GM18498 (cell line): ENCODE results near the gene OS9.
A peak's percentile ranks its signal among the peaks of the same experiment; 100 is the strongest.

Experiments used
- ATAC-seq: cut with Tn5 transposase; IDR thresholded peaks from one replicate; pipeline ENCODE4 v1.9.1; 2021; ENCODE audit warnings: mild to moderate bottlenecking, moderate library complexity; ENCODE audit not compliant: unreplicated experiment

OS9 gene

DNA sequence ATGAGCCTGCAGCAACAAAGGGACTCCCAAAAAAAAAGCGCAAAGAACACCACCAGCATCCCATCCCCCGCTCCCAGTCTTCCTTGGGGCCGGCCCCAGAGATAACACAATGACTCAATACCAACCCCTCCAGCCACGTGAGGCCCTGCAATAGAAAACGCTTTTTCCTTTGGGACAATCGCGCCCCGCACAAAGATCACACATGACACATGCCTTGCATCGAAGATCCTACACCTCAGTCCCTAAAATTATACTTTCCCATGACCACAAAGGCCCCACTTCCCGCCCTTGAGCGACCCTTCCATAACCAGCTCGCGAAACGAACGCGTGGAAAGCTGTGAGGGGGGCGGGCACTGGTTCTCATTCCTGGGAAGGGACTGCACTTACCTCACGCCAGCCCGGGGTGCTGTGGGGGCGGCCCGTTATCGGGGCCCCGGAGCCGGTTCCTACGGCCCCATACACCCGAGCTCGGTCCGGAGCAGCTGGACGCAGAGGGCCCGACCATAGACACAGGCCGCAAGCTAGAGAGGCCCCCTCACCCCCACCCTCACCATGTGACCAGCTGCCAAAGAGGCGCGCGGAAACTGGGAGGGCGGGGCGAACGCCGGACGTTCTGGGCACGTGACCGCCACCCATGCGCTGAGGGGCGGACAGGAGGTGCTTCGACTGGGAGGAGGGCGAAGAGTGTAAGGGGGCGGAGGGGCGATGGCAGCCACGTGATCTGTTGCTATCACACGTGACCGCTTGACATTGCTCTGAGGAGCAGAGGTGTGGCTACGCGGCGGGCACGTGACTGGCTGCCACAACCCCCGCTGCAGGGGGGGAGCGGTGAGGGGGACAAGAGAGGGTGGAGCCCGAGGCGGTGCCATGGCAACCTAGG, 58.1 kb downstream of the OS9 start, which contains the start of gene CDK4:
Gene CDK4 (minus strand): TSS at position 523 of the 880 bp plus-strand sequence. CDS start 593 bp downstream, outside the sequence.
- ATAC-seq = peak; percentile 70

DNA sequence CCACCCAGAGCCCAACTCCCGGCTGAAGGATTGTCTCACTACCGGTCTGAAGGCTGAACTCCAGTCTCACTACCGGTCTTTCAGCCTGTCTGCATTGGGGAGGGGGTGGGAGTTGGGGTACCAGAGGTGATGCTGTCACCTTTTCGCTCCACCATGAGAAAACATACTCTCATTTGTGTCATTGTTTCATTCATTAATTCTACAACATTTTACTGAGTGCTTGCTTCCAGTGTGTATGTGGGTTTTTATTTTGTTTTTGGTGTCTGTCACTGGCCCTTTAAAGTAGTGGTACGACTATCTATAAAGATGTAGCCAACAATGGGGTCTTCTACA, 58.7 kb downstream of the OS9 start:
- no peak for ATAC-seq

DNA sequence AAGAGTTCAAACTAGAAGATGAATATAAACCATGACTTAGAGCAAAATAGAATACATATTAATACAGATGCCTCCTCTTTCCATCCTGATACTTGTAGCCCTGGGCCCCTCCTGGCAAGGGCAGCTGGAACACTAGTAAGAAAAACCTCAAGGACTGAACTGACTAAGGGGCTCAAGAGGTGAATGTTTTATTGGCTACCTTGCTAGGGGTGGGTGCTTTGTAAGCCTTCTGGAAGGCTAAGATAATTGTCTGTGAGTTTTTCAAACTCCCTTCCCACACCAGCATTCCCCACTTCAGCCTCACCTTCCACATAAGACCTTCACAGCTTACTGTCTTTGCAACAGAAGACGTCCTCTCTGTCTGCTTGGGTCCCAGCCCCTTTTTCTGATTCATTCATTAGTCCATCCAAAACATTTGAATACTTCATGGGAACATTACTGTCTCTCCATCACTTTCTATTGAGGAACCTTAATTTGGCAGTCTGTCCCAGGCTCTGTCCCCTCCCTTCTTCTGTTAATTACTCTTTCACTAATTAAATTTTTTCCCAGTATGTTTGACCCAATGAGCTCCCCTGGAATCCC, 59.9 kb downstream of the OS9 start:
- no peak for ATAC-seq

DNA sequence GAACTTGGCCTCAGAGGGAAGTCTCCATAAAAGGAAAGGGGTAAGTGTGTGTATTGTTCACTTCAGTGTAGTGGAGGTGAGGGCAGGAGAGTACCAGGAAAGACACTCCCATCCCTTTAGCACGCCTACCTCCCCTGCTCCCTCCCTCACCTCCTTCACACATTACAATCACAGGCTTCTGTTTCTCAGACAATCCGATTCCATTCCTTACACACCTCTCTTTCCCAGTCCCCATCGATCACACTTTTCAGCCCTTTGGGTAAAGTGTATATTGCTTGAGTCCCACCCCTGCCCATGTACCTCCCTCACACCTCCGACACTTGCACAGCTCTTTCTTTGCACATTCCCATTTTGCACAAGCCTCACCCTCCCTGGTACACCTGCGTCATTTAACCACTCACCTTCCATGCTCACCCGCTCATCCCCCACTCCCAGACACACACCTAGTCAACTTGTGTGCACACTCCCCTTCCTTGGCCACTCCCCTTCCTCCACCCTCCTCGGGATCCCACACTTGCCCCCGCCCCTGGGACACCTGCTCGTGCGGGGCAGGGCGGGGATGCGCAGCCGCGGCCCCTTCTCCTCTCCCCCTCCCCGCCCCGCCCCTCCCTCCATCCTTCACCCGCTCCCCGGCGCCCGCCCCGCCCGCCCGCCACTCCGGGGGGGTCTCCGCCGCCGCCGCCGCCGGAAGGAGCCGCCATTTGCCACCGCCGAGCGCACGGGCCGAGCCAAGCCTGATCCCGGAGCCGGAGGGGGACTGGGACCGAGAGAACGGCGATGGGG, 60.7 kb downstream of the OS9 start, which contains the start of gene MARCHF9:
Gene MARCHF9 (plus strand): TSS at position 693 of the 783 bp plus-strand sequence. CDS start 426 bp downstream, outside the sequence.
- ATAC-seq = peak; percentile 39

DNA sequence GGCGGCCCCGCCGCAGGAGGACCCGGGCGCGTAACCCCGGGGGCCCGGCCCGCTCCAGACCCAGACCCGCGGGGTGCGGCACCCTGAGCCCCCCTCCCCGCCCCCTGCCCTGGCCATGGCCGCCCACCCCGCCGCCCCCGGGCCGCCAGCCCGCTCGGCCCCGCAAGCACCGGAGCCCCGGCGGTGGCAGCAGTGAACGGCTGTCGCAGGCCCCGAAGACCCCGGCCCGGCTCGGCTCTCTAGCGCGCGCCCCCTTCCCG, 61.2 kb downstream of the OS9 start:
- no peak for ATAC-seq

DNA sequence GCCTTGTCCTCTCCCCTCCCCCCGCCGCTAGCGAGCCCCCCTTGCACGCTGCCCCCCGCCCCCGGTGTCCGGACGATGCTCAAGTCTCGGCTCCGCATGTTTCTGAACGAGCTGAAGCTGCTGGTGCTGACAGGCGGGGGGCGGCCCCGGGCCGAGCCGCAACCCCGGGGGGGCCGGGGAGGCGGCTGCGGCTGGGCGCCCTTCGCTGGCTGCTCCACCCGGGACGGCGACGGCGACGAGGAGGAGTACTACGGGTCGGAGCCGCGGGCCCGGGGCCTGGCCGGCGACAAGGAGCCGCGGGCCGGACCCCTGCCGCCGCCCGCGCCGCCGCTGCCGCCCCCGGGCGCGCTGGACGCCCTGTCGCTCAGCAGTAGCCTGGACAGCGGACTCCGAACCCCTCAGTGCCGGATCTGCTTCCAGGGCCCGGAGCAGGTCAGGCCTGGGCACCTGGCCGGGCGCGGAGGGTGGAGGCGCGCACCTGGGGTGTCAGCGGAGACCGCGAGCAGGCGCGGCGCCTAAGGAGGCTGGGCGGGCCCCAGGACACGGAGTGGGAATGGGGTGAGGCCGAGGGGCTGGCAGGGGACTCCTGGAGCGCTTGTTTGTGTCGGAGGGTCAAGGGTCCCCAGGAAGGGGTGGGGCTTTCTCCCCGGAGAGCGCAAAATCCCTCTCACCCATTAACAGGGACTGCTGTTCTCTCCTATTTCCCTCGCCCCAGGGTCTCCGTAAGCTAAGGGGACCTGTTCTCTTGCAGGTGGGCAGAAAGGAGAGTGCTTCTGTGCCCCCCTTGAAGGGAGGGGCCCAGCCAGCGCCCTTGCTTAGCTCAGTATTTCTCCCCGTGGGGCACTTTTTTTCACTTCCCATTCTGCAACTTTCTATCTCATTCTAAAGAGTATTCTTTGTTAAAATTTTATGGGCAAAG, 61.8 kb downstream of the OS9 start:
- no peak for ATAC-seq

DNA sequence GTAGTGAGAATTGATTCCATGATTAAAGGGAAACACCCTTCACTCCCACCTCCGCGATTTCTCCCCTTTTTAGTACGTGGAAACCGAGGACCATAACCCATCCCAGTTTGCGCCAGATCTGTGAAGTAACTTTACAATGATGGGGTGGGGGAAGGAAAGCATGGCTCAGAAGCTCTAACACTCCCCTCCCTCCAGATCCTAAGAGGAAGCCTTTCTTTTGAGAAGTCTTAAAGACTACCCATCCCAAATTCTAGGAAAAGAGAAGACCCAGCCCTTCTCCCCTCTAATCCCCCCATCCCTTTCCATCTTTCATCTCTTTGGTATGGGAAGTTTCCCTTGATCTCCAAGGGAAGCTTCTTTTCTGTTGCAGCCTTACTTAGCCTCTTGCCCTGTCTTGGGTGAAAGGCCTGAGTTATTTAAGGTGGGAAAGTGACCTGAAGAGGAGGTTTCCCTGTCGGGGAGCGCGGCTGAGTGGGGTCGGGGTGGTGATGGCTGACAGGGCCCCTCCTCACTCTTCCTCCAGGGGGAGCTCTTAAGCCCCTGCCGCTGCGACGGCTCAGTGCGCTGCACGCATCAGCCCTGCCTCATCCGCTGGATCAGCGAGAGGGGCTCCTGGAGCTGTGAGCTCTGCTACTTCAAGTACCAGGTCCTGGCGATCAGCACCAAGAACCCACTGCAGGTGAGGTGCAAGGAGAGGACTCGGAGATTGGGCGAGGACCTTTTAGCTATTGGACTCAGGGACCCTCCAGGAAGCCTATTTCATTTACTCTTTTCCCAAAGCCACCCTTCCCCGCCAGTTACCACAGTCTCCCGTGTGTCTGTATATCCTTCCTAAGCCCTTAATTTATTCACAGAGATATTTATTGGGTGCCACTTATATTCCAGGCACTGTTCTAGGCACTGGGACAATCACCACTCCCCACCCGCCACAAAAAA, 62.7 kb downstream of the OS9 start:
- no peak for ATAC-seq

DNA sequence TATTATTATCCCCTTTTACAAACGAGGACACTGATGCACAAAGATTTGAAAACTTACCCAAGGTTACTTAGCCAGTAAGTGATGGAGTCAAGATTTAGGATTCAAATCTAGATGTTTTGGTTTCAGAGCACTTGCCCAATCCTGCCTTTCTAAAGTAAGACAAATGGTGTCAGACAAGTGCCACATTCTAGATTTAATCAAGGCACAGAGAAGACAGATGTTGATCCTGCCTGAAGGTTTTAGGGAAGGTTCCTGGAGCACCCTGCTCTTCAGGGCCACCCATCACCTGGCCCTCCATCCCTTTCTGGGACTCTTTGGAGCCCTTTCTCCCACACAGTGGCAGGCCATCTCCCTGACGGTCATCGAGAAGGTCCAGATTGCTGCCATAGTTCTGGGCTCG, 63.8 kb downstream of the OS9 start:
- no peak for ATAC-seq

DNA sequence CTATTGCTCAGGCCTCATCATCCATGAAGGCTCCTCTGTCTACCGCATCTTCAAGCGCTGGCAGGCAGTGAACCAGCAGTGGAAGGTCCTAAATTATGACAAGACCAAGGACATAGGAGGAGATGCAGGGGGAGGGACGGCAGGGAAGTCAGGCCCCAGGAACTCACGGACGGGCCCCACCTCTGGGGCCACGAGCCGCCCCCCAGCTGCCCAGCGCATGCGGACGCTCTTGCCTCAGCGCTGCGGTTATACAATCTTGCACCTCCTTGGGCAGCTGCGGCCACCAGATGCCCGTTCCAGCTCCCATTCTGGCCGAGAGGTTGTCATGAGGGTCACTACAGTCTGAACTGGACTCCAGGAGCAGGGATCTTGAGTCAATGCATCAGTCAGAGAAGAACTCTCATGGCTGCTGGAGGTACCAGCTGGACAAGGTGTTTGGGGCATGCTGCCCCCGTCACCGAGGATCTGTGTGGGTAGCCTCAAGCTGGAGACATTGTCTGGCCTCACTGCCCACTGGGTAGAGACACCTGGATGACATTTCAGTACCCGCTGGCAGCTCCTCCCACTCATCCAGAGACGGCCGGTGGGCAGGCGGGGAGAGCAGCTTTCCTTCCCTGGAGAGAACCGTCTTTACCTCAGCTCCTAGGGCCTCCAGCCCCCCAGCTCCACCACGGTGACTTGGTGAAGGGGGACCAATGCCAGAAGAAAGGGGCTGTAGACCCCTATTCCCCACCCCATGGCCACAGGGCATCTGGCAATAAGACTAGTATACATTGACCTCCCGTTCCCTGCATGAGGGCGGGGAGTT, 64.8 kb downstream of the OS9 start:
- ATAC-seq = no peak

DNA sequence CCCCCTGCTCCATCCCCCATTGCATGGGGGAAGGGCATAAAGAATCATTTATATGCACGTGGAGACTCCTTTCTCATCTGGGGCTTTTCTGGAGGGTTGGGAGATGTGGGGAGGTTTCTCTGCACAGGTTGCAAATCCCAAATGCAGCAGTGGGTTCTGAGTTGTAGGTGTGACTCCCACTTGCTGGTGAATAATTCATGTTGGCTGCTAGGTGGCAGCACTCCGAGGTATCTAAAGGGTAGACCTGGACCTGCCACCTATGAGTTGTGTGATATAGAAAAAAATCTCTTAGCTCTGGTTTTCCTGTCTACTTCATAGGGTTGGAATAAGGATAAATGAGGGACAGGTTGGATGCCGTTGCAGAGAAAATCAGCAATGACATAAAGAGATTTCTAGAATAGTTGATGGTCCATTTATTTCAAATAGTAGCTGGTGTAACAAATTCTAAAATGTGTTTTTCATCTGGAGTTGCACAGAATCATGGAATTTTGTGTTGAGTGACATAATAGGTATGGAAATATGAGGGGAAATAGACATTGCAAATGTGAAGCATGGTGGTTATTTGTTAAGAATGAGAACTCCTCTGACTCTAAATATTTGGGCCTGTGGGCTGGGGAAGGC, 65.5 kb downstream of the OS9 start:
- ATAC-seq = no peak

DNA sequence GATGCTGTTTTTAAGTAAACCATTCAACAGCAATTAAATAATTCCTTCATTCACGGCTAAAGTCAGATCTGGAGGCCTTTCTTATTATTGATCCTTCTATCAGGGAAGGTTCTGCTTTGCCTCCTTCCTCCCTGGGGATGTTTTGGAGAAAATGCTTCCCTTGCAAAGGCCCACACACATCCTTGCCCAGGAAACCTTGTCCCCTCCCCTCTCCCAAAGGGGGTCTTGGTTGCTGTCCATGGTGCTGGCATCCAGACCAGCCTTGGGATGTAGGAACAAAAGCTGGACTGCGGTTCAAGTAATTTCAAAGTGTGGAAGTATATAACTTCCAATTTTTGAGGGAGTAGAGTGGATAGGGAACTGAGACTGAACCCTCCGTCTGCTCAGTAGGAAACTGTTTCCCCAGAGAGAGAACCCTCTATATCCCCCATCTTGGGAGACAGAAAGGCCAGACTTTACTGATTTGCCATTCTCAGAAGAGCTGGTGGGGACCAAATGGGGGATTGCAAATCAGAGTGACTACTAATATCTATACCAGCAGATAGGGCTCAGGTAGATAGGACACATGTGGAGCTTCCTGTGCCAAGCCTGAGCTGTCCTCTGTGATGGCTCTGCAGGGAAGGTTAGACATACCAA, 66.5 kb downstream of the OS9 start:
- ATAC-seq = no peak

DNA sequence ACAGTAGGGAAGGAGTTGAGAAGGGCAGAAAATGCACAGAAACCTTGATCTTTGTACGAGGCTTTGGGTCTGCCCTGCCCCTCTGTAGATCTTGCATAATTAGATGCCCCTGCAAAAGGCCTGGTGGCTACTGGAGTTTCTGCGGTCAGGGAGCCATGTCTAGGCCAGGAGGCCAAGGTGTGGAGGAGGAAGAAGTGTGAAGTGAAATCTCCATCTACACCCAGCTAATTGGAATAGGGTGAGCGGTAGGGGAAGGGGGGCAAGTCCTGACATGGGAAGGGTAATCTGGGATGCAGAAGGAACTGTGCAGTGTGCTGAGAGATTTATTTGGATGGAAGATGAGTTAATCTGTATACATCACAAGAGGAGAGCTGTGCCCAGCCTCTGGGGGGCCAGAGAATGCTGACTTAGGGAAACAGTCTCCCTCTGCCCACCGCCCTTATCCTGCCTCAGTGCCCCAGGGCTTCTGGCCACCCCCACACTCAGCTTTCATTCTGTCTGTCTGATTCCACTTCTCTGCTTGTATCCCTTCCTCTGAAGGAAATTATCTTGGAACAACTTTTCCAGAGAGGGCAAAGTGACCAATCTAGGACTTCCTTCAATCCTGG, 67.6 kb downstream of the OS9 start:
- no peak for ATAC-seq

DNA sequence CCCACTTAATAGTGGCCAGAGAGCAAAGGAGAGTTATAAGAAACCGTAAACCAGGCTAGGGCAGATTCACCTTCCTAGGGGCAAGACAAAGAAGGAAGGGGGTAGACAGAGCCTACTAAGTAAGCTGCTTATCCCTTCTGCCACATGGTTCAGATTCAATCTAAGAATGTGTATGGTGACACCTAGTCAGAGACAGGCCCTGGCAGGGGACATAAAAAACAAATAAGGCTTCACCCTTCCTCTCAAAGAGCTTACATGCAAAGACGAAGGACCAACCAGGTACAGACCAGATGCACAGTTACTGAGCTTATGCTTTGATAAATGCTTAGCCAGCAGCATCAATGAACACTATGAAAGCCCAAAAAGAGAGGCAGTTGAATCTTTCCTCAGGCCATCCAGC, 68.5 kb downstream of the OS9 start:
- ATAC-seq = no peak

DNA sequence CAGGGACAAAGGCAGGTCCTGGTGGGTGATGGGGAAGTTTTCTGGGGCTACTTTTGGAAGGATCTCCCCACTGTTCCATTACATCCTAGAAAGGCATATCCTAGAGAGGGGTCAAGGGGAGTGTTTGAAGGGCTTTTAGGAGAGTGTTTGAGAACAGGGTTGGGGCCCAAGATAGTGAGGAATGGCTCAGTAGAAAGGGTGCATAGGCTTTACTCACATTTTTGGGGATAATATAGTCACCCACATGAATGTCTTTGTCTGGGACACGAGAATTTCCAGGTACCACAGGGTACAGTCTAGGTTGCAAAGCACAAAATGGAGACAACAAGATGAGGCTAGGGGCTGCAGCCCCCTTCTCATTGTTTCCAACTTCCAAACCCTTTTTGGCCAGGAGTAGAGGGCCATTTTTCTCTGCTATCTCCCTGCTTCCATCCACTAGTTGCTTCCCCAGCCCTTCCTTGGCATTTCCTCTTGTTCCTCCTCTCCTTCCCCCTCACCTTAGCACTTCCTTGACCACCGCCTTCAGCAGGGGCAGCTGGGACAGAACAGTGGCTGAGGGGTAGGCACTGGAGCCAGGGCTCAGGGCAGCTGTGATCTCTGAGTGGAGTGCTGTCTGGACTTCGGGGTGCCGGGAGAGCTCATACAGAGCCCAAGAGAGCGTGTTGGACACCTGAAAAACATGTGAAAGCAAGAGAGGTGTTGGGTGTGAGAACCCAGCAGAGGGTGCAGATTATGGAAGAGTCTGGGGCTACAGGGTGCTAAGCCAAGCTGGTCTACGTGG, 70.1 kb downstream of the OS9 start:
- ATAC-seq = no peak

DNA sequence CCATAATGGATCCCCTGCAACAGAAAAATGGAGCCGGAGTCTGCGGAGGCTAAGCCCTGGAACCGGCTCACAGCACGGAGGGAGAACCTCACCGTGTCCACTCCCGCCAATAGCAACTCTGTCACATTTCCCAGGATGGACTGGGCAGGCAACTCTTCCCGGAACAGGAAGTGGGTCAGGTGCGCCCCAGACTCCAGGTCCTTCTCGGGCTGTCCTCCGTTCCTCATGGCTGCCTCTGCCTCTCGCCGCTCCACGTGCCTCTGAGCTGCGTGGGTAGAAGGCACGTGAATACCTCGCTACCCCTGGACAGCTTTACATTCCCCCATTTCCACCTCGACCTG, 70.7 kb downstream of the OS9 start:
- ATAC-seq = peak; percentile 15

DNA sequence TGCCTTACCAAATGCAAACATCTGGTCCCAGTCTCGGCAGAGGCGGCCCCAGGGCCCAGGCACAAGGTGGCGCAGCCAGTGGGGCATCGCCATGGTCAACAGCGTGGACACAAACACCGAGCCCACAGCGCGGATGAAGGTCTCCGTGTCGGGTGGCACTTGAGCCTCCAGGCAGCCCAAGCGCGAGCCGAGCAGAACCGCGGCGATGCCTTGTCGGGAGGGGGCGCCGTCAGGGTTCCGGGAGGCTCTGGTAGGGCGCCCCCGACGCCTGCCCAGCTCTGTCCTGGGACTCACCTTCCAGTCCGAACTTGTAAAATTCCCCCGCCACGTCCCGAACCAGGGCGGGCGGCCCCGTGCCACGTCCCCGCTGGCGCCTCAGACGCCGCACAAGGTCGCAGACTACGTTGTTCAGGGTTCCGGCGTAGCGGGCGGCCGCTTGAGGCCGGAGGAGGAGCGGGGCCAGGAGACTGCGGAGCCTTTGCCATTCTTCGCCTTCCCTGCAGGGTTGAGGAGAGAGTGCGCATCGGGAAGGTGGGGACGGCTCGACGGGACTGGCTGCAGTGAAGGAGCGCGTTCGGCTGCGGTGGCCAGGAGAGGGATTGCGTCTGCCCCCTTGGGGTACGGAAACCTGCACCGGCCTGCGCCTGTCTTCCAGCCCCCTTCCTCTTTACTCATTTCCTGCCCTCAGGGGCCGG, 71.2 kb downstream of the OS9 start:
- ATAC-seq = peak; percentile 63
